ENCODE data around the gene RAD18.

The RAD18 gene, protein sequence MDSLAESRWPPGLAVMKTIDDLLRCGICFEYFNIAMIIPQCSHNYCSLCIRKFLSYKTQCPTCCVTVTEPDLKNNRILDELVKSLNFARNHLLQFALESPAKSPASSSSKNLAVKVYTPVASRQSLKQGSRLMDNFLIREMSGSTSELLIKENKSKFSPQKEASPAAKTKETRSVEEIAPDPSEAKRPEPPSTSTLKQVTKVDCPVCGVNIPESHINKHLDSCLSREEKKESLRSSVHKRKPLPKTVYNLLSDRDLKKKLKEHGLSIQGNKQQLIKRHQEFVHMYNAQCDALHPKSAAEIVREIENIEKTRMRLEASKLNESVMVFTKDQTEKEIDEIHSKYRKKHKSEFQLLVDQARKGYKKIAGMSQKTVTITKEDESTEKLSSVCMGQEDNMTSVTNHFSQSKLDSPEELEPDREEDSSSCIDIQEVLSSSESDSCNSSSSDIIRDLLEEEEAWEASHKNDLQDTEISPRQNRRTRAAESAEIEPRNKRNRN

DNA sequence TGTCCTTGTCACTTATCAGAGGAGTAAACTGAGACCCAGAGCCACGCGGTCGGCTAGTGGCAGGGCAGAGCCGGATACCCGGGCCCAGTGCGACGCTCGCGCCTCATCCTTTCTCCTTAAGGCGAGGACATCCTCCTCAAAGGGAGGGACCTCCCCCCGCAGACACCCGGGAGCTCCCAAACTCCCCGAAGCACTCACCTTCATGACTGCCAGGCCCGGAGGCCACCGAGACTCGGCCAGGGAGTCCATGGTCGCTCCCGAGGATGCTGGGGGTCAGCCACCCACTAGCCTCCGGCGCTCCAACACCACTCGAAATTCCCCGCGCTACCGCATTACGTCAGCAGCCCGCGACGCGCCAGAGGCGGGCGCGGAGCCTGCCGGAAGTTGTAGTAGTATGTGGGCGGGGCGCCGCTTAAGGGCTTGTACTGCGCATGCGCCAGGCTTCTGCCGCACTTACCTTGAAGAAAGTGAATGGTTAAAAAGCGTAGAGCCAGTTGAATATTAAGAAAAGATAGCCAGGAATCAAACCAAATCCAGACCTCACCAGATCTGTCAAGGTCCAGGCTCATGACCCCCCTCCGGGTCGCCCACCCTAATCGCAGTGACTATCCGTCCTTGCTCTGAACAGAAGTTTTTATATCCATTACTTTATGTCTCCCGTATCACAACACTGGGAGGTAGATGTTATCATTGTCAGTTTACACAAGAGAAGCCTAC is at the start of gene RAD18:
RAD18 (minus strand) TSS at position 336 of the 717 bp plus-strand sequence; CDS start at position 249, 87 bp downstream.
- DNase-seq: peak; percentile 83

DNA sequence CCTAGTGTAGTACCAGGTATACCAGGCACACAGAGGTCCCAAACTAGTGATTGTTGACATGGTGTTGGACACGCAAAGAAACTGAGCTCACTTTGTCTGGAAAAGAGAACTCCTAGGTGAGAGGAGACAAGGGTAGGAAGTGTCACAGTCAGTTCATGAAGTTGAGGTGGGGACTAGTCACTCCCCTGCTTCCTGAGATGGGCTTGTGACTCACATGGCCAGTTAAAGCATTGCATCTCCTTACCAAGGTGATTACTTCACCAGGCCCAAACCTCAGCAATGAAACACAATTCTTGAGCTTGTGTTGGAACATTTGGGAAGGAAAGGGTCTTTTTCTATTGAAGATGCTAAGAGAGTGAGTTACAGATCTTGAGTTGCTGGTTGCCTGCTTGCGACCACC is 49.2 kb upstream of the RAD18 start:
- DNase-seq: no peak

DNA sequence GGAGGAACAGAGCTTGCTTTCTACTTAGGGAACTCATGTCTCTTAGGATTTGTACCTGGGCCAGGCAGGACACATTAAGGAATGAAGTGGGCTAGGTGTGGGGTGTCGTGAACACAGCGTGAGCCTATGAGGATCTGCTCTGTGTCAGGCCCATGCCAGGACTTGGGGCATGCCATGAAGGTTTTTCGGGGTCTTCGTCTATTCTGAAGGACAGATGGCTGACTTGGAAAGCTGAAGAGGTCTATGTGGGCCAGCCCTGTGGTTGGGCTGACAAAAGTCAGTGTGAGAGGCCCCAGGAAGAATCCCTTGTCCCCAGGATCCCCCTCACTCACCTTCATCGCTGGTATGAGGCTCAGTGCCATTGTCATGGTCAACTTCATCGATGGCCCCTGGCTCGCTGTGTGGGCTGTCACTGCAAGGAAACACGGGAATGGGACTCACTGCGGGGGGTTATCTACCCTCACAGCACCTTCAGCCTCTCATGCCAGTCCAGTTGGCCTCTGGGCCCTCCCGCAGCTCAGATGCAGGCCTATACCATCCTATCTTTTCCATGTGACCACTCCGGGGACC is 46.8 kb upstream of the RAD18 start:
- no peak for DNase-seq

DNA sequence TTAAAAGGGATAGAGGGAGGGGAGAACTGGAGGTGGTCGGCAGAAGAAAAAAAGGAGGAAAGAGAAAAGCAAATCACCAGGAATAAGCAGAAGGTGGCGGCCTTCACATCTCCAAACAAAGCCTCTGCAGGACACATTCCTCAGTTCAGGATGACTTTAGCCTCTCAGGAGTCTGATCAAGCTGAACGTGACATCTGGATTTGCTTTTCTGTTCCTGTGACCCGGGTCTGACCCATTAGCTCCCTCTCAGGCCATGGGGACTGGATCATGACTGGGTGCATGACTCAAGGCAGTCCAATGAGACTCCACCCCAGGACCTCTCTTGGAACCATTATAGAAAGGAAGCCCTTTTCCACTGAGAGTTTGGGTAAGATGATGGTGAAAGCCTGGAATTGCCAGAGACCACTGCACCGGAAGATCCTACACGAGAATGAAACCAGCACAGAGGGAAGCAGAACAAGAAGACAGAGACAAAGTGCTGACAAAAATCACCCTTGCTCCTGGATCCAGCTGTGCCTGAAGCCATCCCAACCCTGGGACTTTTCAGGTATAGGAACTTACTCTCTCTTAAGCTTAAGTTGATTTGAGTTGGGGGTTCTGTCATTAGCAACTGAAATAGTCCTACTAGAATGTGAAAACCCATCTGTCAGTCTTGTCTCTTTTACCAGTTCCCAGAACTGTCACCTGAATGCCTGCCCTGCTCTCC is 45.4 kb upstream of the RAD18 start:
- DNase-seq: no peak

DNA sequence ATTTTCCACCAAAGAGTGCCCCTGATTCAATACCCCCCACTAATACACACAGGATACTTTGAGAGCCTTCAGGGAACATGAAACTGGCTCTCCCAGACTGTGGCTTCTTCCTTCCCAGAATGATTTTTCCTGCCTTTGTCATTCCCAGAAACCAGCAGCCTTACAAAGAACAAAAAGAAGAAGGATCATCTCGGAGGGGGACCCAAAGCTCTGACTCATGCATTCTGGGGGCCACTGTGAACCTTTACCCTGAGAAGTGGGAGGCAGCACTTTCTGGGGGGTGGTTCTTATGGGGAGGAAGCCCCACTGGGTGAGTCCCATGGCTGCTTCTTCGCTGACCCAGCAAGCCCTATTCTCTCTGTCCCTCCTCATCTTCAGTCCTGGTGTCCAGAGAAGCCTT is 44.7 kb upstream of the RAD18 start:
- DNase-seq: no peak

DNA sequence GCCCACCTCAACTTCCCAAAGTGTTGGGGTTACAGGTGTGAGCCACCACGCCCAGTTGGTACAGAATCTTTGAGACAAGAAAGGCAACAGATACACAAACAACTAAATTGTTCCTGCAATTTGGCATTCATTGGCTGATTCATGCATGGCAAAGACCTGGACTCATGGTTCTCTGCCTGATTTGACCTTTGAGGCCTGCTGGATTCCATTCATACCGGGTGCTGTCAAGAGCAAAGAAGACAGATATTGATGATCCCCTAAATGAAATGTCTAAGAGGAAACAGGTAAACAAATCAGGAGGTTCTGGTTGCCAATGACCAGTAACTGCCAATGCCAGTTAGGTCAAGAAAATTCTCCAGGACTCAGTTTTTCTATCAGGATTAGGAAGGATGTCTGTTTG is 43.9 kb upstream of the RAD18 start:
- no peak for DNase-seq

DNA sequence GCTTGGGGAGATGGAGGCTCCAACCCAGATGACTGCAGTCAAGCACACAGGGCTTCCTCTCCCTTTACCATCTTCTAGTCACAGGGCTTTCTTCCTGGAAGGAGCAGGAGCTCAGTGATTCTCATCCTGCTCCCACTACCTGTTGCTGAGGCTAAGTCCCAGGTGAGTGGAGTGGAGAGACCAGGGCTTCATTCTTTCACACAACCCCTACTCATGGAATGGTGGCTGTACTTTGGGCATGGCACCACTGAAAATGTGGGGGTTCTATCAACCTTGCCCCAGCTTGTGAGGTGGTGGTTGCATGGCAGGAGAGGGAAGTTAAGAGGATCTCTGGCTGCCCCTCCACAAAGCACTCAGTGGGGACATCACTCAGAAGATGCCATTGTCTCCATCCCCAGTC is 36.8 kb upstream of the RAD18 start:
- DNase-seq: no peak

DNA sequence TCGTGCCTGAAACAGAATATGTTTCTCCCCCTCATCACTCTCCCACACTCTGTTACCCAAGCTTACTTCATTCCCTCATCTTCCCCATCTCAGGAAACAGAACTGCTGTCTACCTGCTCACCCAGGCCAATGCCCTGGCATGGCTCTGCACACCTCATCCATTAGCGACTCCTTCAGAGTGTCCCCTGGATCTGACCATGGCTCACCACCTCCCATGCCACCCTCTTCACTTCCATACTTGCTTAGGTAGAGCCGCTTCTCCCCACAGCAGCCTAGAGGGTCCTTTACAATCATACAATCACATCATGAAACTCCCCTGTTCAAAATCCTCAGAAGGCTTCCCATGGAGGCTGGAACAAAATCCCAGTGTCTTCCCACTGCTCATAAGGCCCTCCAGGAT is 33.9 kb upstream of the RAD18 start:
- no peak for DNase-seq

DNA sequence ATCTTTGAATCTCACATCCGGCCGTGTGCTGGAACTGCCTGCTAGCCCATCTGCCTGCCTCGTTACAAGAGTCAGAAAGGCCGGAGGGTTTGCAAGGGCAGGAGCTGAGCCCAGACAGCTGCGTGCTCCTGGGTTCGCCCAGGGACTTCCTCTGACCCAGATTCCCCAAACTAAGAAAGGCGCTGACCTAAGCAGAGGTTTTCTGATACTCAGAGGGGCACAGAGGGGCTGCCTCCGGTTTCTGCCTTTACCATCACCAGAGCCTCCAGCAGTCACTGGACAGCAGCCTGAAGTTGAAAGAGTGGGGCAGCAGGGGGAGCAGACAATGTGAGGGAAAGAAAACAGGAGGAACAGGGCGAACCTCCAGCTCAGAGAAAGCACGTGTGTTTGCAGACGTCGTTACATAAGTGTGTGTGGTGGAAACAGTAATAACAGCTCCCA is 33.4 kb upstream of the RAD18 start:
- no peak for DNase-seq

DNA sequence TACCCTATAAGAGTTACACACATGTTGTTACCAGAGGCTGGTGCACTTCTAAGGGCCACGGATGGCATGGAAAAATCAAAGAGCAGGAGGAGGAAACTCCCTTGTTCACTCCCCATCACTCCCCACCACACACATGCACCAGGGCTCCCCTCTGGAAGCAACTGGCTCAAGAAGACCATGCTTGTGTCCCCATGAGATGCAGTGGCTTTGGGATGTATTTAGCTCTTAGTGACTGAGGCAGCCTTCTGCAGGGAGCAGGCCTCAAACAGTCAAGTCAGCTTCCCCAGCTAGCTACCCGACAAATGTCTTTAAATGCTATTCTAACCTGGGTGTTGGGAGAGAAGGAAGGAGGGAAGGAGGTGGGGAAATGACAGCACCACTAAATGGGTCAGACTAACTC is 32.9 kb upstream of the RAD18 start:
- DNase-seq: no peak

DNA sequence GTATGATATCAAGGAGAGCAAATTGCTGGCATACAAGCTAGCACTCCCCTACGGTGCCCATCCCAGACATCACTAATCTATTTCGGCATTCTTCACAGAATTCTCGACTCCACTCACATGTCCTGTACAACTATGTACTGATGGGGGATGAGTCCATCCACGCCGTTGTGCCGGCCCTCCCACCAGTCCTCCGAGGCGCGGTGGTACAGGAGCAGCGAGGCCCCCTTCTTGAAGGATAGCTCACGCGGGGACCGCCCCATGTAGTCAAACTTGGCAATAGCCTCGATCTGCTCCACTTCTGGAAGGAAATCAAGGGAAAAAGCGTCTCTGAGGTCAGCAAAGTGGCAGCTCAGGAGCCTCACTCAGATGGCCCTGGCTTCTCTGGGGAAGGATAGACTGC is 31.0 kb upstream of the RAD18 start:
- DNase-seq: no peak

DNA sequence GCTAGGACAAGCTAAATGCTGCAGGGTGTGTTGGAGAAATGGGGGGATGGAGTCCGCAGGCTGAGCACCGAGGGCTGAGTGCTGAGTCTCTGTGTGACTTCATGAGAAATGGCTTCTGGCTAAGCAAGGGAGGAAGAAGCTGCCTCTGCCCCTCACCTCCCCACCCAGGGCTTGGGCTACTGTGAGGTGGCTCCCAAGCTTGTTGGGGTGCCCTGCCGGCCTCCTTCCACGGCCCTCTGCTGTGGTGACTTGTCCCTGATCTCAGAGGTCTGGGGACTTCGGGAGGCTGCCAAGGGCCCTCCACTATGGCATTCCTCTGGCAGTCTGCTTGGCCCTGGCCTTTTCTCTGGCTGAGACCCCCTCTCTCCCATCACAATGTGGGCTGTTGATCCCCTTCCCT is 30.1 kb upstream of the RAD18 start:
- no peak for DNase-seq

DNA sequence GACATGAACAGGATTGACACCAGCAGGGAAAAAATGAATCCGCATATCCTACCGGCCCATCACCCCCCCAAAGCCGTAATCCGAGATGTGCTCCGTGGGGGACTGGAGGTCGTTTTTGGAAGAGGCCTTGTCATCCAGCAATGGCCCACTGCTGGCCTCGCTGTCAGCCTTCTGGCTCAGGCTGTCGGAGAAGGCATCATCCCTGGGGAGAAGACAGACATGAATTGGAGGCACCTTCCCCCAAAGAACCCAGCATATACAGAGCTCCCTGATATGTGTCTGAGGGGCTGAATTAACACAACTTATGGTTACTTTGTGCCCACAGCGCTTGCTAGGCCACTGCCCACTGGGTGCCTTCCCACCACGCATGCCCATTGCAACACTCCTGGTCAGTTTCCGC is 29.6 kb upstream of the RAD18 start:
- DNase-seq: no peak

DNA sequence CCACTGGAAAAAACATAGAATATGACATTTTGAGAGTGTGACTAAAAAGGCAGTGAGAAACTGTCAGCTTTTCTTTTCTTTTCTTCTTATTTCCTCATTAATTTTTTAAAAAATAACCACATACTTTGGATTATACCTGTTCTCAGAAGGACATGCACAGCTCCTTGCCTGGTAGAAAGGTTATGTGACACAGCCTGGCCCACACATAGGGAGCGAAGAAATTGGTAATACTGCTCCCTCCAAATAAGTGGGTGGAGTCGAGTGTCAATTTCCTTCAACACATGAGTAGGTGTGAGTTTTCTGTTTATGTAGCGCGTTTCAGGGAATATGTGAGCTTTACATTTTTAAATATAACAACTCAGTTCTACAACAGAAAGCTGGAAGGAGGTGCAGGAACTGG is 28.9 kb upstream of the RAD18 start:
- no peak for DNase-seq

DNA sequence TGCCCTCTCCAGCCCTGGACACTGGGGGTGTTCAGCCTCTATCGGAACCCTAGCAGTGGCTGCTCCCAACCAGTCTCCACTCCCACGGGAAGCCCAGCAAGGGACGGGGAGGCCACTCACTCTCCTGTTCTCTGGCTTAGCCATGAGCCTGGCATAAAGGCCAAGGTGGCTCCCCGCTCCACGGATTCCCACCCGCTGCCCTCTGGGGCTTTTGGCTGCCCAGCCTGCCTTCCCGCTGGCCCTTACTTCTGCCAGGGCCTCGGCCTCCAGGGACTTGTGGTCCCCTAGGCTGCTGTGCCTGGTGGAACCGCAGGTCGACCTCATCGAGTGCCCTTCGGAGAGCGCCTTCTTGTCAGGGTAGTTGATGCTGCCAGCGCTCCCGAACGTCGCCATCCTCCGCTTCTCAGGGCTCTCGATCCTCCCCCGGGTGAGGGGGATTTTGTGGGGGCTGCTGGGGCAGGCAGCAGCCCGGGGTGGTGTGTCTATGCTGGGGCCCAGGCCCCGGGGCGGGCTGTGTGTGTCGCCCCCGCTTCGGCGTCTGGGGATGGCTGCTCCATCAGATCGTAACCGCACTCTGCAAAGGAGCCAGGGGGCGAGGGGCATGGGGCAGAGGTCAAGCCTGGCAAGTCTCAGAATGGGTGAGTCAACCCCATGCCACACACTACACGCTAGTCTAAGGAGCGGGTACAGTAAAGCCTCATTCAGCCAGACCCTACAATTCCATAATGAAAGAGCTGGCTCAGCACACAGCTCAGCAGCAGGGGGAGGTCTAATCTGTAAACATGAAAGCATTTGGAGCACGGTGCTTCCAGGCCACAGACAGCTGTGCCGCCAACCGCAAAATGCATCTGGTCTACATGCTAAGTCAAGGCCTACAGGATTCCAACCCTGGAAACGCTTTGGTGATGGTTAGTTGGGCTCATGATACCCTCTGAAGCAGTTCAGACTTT is 27.3 kb upstream of the RAD18 start:
- DNase-seq: no peak

DNA sequence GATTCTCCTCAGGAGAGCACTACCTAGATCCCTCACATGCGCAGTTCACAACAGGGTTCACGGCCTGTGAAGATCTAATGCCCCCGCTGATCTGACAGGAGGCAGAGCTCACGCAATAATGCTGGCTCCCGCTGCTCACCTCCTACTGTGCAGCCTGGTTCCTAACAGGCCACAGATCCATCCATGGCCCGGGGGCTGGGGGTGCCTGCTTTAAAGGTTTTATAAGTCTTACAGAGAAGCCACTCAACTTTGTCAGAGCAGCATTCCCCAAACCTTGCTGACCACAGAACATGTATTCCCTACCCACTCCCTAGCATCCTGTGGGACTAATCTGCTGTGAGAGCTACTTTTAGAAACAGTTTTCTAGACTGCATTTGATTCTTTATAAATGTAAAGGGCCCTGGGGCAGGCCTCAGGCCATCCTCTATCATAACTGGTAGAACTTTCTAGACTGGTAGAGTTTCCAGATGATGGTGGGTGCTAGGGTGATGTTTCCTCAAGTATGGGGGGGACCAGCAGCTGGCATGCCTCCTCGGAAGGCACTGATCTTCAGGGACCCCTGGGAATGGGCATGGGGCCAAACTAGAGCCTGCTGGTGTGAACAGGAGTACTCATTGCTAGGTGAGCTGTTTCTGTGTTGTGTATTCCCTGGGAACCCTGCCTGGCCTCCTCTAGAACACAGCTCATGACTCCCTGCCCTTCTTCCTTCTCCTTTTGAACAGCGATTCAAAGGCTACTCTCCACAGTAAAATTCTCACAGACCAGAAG is 25.7 kb upstream of the RAD18 start:
- no peak for DNase-seq

DNA sequence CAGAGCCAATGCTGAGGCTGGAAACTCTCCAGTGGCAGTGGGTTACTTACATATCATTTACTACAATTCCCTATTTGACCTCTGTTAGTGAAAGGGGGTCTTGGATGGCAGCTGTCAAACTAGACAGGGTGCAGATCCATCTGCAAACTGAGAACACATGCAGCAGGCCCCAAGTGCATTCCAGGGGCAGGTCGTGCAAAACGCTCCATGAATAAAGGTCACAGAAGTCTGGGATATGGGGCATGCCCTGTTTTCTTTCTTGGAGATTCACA is 25.0 kb upstream of the RAD18 start:
- no peak for DNase-seq

DNA sequence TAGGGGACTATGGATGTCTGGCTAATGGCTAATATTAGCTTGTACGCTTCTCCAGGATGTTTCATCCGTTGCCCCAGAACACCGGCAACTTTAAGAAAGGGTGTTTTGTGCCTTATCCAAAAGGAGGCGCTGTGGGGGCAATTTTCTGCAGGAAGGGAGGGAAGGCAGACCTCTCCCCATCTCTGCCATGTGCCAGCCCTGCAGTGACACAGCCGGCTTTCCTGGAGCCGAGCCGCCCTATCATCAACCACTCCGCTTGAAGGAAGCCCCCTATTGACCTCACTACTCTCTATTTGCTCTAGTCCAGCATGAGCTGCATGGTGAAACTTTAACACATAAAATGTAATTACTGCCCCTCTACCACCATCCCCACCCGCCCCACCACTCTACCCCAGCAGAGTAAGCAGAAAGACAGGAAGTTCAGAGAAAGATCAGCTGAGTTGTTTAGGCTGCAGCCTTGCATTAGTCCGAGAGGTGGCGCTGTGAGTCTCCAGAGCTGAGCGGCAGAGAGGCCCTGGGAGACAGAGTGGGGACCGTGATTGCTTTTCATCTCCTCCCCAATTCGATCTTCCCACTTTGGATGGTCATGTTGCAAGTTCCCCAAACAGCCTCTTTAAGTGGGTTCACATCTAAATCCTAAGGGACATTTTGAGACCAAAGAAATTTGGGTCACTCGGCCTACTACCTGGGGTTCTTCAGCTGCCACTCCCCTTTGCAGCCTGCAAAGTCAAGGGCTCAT is 24.5 kb upstream of the RAD18 start:
- peak; percentile 57 for DNase-seq

DNA sequence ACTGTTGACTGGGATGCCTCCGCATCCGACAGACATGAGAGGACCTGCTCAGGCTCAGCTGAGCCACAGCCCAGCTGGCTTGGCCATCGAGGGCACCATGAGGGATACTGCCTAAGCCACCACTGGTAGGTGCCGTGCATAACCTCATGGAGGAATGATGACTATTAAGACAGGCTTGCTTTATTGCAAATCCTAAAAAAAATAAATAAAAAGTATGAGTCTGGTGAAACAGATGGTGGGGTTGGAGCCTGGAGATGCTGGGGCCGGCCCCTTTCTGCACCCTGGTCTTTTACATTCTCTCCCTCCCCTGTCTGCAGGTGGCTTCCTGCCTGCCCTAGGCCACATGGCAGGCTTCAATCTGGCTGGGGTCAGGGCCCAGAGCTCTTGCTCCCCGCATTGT is 24.0 kb upstream of the RAD18 start:
- DNase-seq: no peak

DNA sequence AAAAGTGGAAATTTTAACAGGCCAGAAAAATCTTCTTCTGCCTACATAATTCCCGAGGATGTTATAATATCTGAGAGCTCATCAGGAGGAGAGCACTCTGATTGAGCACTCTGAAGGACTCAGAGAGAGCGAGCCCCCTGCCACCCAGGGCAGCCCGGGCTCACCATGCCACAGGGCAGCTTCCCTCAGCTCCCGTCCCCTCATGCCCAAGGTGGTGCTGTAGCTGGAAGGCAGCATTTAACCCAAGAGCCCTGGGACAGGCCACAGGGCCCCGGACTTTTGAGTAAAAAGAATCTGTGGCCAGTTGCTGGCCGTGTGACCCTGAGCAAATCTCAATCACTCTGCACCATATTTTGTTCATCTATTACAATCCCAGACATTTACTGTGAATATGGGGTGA is 23.5 kb upstream of the RAD18 start:
- DNase-seq: no peak

DNA sequence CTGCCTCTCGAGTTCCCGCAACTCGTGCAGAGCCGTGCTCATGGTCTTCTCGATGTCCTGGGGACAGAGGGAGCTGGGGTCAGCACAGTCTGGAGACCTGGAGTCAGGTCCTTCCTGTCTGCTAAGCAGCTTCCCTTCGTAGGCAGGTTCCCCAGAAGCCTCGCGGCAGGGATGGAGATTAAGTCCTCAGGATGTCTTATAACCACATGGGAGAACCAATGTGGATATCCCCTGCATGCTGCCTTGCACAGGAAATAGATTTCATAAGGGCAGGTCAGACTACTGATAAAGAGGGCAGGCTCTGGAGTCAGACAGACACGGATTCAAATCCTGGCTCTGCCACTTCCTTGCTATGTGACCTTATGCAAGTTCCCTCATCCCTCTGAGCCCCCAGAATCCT is 22.6 kb upstream of the RAD18 start:
- DNase-seq: no peak

All from MV-4-11 (cell line).